Measurements from ENCODE around the gene MGMT. TPM values are rescaled to one million over a fixed set of nuclear protein-coding genes. Genes with fewer than 3 reads are reported as not detected.
"Not testable (repeated sequence)": the region's sequence is repeated elsewhere in the genome, so short reads cannot be mapped to it uniquely, and the experiment has no call there.

MGMT gene
- total RNA-seq (10 to 100 TPM; 14.6 to 17.2 TPM), total RNA-seq (16.4 to 19.7 reads per million in 2 donors)

- no peaks in the 10 kb centered on the region for H3K27me3 Mint-ChIP-seq
- ATAC-seq = peak; percentile 99
These were observed at the start of gene MGMT for GRCh38 chr10:129466703-129467358. TSS of gene MGMT (plus strand) at chr10:129467241.

GRCh38 chr10:129417870-129418269 lies 49.2 kb upstream of the MGMT start:
- no peaks in the 10 kb centered on the region for H3K9me3 ChIP-seq (ENCODE audit: control insufficient read depth, low read length, poor library complexity, severe bottlenecking)
- DNase-seq = no peak
- Mint-ChIP-seq H3K4me3 (no peak overlapping the region), H3K36me3 (ENCODE audit: low read depth) (peaks cover 1% of the 10 kb centered on the region), H3K4me1 (no peaks in the 10 kb centered on the region), H3K27ac (no peak overlapping the region), H3K27me3 (peaks cover 21% of the 10 kb centered on the region)
- ATAC-seq = no peak

More at GRCh38 chr10:129466703-129467358, at the start of gene MGMT:
- peaks cover 6% of the 10 kb centered on the region for H3K4me1 Mint-ChIP-seq
- peak within 1 kb of the TSS; percentile 57 for H3K27ac Mint-ChIP-seq
- H3K4me3 Mint-ChIP-seq = peak within 1 kb of the TSS; percentile 84
- peak; percentile 97 to 99 (median 99) for DNase-seq
- H3K9me3 ChIP-seq (ENCODE audit: control insufficient read depth, low read length, poor library complexity, severe bottlenecking) = no peaks in the 10 kb centered on the region
- peaks cover 2% of the 10 kb centered on the region for H3K36me3 Mint-ChIP-seq (ENCODE audit: low read depth)

GRCh38 chr10:129418496-129419225 lies 48.4 kb upstream of the MGMT start:
- DNase-seq (no peak), ATAC-seq (no peak)
- no peaks in the 10 kb centered on the region for H3K9me3 ChIP-seq (ENCODE audit: control insufficient read depth, low read length, poor library complexity, severe bottlenecking)
- Mint-ChIP-seq H3K27me3 (peaks cover 24% of the 10 kb centered on the region), H3K4me1 (no peaks in the 10 kb centered on the region), H3K27ac (no peak overlapping the region), H3K4me3 (no peak overlapping the region), H3K36me3 (ENCODE audit: low read depth) (peaks cover 3% of the 10 kb centered on the region)

- ATAC-seq (no peak), DNase-seq (no peak)
These were observed 47.6 kb upstream of the MGMT start for GRCh38 chr10:129419397-129419796.

GRCh38 chr10:129421399-129422010 lies 45.5 kb upstream of the MGMT start:
- no peaks in the 10 kb centered on the region for H3K9me3 ChIP-seq (ENCODE audit: control insufficient read depth, low read length, poor library complexity, severe bottlenecking)
- DNase-seq (no peak), ATAC-seq (no peak)
- Mint-ChIP-seq H3K36me3 (ENCODE audit: low read depth) (peaks cover 3% of the 10 kb centered on the region), H3K27me3 (peaks cover 41% of the 10 kb centered on the region), H3K4me3 (no peak overlapping the region), H3K4me1 (no peaks in the 10 kb centered on the region), H3K27ac (no peak overlapping the region)

More at GRCh38 chr10:129419397-129419796, 47.6 kb upstream of the MGMT start:
- Mint-ChIP-seq H3K36me3 (ENCODE audit: low read depth) (peaks cover 3% of the 10 kb centered on the region), H3K27me3 (peaks cover 24% of the 10 kb centered on the region), H3K27ac (no peak overlapping the region), H3K4me3 (no peak overlapping the region), H3K4me1 (no peaks in the 10 kb centered on the region)
- H3K9me3 ChIP-seq (ENCODE audit: control insufficient read depth, low read length, poor library complexity, severe bottlenecking) = no peaks in the 10 kb centered on the region

GRCh38 chr10:129424978-129425377 lies 42.1 kb upstream of the MGMT start:
- DNase-seq = no peak

GRCh38 chr10:129426606-129427005 lies 40.4 kb upstream of the MGMT start:
- peaks cover 52% of the 10 kb centered on the region for H3K27me3 Mint-ChIP-seq
- no peaks in the 10 kb centered on the region for H3K9me3 ChIP-seq (ENCODE audit: control insufficient read depth, low read length, poor library complexity, severe bottlenecking)
- no peak overlapping the region for H3K4me3 Mint-ChIP-seq

More at GRCh38 chr10:129424978-129425377, 42.1 kb upstream of the MGMT start:
- H3K4me1 Mint-ChIP-seq = no peaks in the 10 kb centered on the region
- no peak overlapping the region for H3K4me3 Mint-ChIP-seq
- ATAC-seq = no peak
- H3K9me3 ChIP-seq (ENCODE audit: control insufficient read depth, low read length, poor library complexity, severe bottlenecking) = no peaks in the 10 kb centered on the region
- H3K27ac Mint-ChIP-seq = no peak overlapping the region
- peaks cover 3% of the 10 kb centered on the region for H3K36me3 Mint-ChIP-seq (ENCODE audit: low read depth)
- H3K27me3 Mint-ChIP-seq = peaks cover 47% of the 10 kb centered on the region

GRCh38 chr10:129433266-129433665 lies 33.8 kb upstream of the MGMT start:
- H3K4me1 Mint-ChIP-seq = no peaks in the 10 kb centered on the region
- H3K9me3 ChIP-seq (ENCODE audit: control insufficient read depth, low read length, poor library complexity, severe bottlenecking) = no peaks in the 10 kb centered on the region
- ATAC-seq (no peak), DNase-seq (no peak)
- H3K27ac Mint-ChIP-seq = no peak overlapping the region
- H3K36me3 Mint-ChIP-seq (ENCODE audit: low read depth) = no peaks in the 10 kb centered on the region
- H3K27me3 Mint-ChIP-seq = peaks cover 46% of the 10 kb centered on the region
- H3K4me3 Mint-ChIP-seq = no peak overlapping the region

More at GRCh38 chr10:129426606-129427005, 40.4 kb upstream of the MGMT start:
- DNase-seq (no peak), ATAC-seq (no peak)
- H3K4me1 Mint-ChIP-seq = no peaks in the 10 kb centered on the region
- peaks cover 3% of the 10 kb centered on the region for H3K36me3 Mint-ChIP-seq (ENCODE audit: low read depth)
- no peak overlapping the region for H3K27ac Mint-ChIP-seq

GRCh38 chr10:129435724-129436123 lies 31.3 kb upstream of the MGMT start:
- ATAC-seq; H3K36me3 Mint-ChIP-seq (ENCODE audit: low read depth): not testable (repeated sequence)
- H3K27me3 Mint-ChIP-seq = peaks cover 46% of the 10 kb centered on the region

GRCh38 chr10:129438024-129438423 lies 29.0 kb upstream of the MGMT start:
- no peak overlapping the region for H3K4me3 Mint-ChIP-seq
- H3K4me1 Mint-ChIP-seq = no peaks in the 10 kb centered on the region
- H3K27me3 Mint-ChIP-seq = peaks cover 48% of the 10 kb centered on the region
- H3K27ac Mint-ChIP-seq = no peak overlapping the region
- peaks cover 2% of the 10 kb centered on the region for H3K36me3 Mint-ChIP-seq (ENCODE audit: low read depth)
- DNase-seq = no peak
- H3K9me3 ChIP-seq (ENCODE audit: control insufficient read depth, low read length, poor library complexity, severe bottlenecking) = no peaks in the 10 kb centered on the region
- ATAC-seq = no peak

More at GRCh38 chr10:129435724-129436123, 31.3 kb upstream of the MGMT start:
- H3K27ac Mint-ChIP-seq; H3K4me1 Mint-ChIP-seq; H3K9me3 ChIP-seq (ENCODE audit: control insufficient read depth, low read length, poor library complexity, severe bottlenecking); DNase-seq; H3K4me3 Mint-ChIP-seq: not testable (repeated sequence)

GRCh38 chr10:129440247-129440646 lies 26.8 kb upstream of the MGMT start:
- H3K9me3 ChIP-seq (ENCODE audit: control insufficient read depth, low read length, poor library complexity, severe bottlenecking) = no peaks in the 10 kb centered on the region
- peaks cover 48% of the 10 kb centered on the region for H3K27me3 Mint-ChIP-seq
- H3K4me3 Mint-ChIP-seq = no peak overlapping the region
- no peak for DNase-seq
- peaks cover 3% of the 10 kb centered on the region for H3K36me3 Mint-ChIP-seq (ENCODE audit: low read depth)
- H3K4me1 Mint-ChIP-seq = no peaks in the 10 kb centered on the region
- no peak overlapping the region for H3K27ac Mint-ChIP-seq
- ATAC-seq = no peak

GRCh38 chr10:129440722-129441316 lies 26.2 kb upstream of the MGMT start:
- Mint-ChIP-seq H3K36me3 (ENCODE audit: low read depth) (peaks cover 3% of the 10 kb centered on the region), H3K4me3 (no peak overlapping the region), H3K4me1 (no peaks in the 10 kb centered on the region), H3K27me3 (peaks cover 48% of the 10 kb centered on the region), H3K27ac (no peak overlapping the region)
- no peak for ATAC-seq
- DNase-seq = no peak
- no peaks in the 10 kb centered on the region for H3K9me3 ChIP-seq (ENCODE audit: control insufficient read depth, low read length, poor library complexity, severe bottlenecking)
